T-helper 1 cell treated with Interleukin-12 subunit alpha and Interleukin-12 subunit beta and Interleukin-4 antibody, amounts not matched to agents 30 μg/mL and 1 μg/mL, for 36 hours (primary cell): ENCODE data around the gene IMMP1L.

ENCODE experiments used
- H3K27ac Mint-ChIP-seq: one replicate; pipeline ENCODE4 v1.8.0; 2021; ENCODE audit warnings: mild to moderate bottlenecking, mixed read lengths
- H3K27me3 Mint-ChIP-seq: one replicate; pipeline ENCODE4 v1.8.0; 2021; ENCODE audit warnings: low read depth, mixed read lengths
- H3K36me3 Mint-ChIP-seq: one replicate; pipeline ENCODE4 v1.8.0; 2021; ENCODE audit warnings: low read depth, mixed read lengths
- H3K4me1 Mint-ChIP-seq: one replicate; pipeline ENCODE4 v1.8.0; 2021; ENCODE audit warnings: low read depth, mixed read lengths
- H3K4me3 Mint-ChIP-seq: one replicate; pipeline ENCODE4 v1.8.0; 2021; ENCODE audit warnings: mild to moderate bottlenecking, moderate library complexity, mixed read lengths
- H3K9me3 Mint-ChIP-seq: one replicate; pipeline ENCODE4 v1.8.0; 2021; ENCODE audit warnings: mixed read lengths

IMMP1L gene

DNA sequence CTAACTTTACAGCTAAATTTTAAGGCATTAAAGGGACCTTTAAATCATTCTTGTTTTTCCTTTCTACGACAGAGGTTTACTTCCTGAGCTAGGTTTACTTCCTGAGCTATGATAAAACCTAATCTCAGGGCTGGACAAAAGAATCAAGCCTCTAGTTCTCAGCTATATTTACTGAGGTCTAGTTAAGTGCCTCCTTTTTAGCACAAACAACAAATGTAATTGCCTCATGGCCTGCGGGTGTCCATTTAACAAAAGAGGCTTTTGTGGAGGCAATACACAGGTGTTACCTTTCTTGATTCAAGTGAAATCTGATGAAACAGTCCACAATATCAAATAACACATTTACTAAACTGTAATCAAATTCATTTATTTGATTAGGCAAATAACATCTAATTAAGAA lies 67.3 kb downstream of the IMMP1L start:
- Mint-ChIP-seq H3K36me3 (peaks cover 8% of the 10 kb centered on the region), H3K27ac (no peak overlapping the region)

DNA sequence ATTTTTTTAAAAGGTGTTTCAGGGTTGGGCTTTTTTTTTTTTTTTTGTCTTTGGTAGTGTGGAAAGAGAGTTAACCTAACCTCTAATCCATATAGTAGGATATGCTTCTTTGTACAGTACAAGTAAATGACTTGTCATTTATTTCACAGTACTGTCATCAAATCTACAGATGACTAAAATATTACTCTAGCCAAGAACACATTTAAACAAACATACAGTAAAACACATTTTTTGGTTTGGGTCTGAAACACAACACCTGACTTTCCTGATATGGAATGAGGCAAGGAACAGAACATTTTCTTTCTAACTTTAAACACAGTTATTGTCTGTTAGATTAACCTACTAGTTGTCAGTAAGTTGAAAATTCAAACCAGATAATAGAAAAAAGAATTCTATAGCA lies 68.1 kb downstream of the IMMP1L start:
- H3K27me3 Mint-ChIP-seq: no peaks in the 10 kb centered on the region
- H3K36me3 Mint-ChIP-seq: peaks cover 5% of the 10 kb centered on the region
- H3K4me1 Mint-ChIP-seq: peaks cover 9% of the 10 kb centered on the region
- H3K9me3 Mint-ChIP-seq: no peaks in the 10 kb centered on the region
- H3K27ac Mint-ChIP-seq: no peak overlapping the region
- no peak overlapping the region for H3K4me3 Mint-ChIP-seq

More for the DNA sequence above, 67.3 kb downstream of the IMMP1L start:
- no peak overlapping the region for H3K4me3 Mint-ChIP-seq
- no peaks in the 10 kb centered on the region for H3K27me3 Mint-ChIP-seq
- no peaks in the 10 kb centered on the region for H3K9me3 Mint-ChIP-seq
- H3K4me1 Mint-ChIP-seq: peaks cover 9% of the 10 kb centered on the region

DNA sequence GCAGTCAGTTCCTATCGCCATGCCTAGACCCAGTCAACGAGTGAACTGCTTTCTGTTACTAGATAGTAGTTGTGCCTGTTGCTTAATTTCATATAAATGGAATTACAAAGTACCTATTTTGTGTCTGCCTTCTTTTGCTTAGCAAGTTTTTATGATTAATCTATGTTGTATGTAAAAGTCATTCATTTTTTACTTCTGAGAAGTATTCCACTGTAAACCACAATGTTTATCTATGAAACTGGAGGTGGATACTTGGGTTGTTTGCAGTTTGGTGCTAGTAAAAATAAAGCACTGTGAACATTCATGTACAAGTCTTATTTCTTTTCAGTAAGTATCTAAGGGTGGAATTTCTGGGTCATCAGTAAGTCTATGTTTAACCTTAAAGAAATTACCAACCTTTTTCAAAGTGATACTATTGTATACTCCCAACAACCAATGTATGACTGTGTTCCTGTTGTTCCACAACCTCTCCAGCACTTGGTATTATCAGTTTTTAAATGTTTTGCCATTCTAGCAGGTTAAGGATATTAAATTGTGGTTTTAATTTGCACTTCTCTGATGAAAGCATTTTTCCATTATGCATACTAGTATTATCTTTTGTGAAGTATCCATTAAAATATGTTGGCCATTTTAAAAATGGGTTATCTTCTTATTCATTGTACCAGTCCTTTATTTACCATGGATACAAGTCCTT lies 71.5 kb downstream of the IMMP1L start:
- Mint-ChIP-seq H3K4me1 (peaks cover 7% of the 10 kb centered on the region), H3K4me3 (no peak overlapping the region), H3K27me3 (no peaks in the 10 kb centered on the region), H3K9me3 (no peaks in the 10 kb centered on the region), H3K27ac (no peak overlapping the region), H3K36me3 (no peaks in the 10 kb centered on the region)

DNA sequence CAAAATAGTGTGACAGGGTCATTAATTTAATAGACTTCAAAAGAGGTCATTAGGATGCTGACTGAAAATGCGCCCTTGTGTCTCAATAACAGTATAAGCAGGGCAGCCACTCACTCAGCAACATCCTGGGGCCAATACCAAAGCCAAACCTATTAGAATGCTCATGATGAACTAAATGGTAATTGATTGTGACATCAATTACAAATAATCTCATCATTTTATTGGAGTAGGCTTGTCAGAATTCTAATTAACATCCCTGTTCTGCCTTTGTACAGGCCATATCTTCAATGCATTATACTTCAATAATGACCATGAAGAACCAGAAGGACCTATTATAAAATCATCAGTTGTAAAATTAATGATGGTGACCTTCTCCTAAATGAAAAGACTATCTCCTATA lies 75.6 kb downstream of the IMMP1L start:
- Mint-ChIP-seq H3K9me3 (no peaks in the 10 kb centered on the region), H3K27me3 (no peaks in the 10 kb centered on the region), H3K4me3 (no peak overlapping the region), H3K27ac (no peak overlapping the region), H3K4me1 (peaks cover 7% of the 10 kb centered on the region), H3K36me3 (peaks cover 6% of the 10 kb centered on the region)

DNA sequence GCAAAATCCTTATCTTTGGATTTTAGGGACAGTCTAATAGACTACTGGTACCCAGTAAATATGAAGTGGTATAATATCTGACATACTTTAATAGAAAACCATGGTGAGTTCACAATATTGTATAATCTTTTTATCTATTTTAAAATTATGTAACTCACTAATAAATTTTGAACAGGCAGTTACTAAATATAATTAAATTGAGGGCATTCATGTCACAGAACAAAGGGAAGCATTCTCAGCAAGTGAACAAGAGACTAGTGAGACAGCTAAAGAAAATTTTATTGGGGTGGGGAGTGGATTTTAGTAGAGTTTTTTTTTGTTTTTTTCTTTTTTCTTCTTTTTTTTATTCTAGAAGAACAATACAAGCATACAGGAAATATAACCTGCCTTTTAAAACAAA lies 84.8 kb downstream of the IMMP1L start:
- no peak overlapping the region for H3K4me3 Mint-ChIP-seq
- H3K36me3 Mint-ChIP-seq: peaks cover 3% of the 10 kb centered on the region
- H3K27me3 Mint-ChIP-seq: no peaks in the 10 kb centered on the region
- H3K4me1 Mint-ChIP-seq: no peaks in the 10 kb centered on the region
- H3K27ac Mint-ChIP-seq: no peak overlapping the region
- no peaks in the 10 kb centered on the region for H3K9me3 Mint-ChIP-seq

DNA sequence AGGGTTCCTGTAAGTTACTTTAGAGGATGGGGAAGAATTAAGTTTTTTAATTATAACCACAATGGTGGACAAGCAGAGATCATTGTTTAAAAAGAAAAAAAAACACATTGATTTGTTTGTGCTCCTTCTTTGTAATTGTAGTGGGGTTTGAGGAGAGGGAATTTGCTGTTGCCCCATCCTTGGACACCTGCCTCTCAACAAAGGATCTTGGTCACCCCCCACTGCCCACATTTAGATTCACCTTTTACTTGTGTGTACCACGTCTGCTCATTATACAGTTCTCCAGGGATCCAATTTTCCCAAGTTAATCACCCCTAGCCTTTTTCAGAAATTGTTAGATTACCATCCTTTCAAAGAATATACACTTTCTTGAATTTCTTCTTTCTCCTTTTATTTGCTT lies 86.7 kb downstream of the IMMP1L start:
- H3K9me3 Mint-ChIP-seq: no peaks in the 10 kb centered on the region

DNA sequence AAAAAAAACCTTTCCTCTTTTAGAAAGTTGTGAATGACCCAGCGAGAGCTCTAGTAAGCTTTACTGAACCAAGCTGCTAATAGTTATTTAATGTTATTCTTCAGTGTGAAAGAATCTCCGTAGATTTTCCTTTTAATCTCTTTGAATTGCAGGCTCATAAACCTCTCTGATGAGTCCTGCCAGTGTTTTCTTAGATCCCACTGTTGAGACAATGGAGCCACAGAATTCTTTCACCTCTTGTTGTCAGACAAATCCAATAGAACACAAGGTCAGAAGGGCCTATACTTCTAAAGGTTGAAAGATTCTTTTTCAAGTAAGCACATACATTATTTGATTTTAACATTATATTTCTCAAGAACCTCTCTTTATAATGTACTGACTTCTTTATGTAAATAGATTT lies 87.6 kb downstream of the IMMP1L start:
- Mint-ChIP-seq H3K27ac (no peak overlapping the region), H3K27me3 (no peaks in the 10 kb centered on the region), H3K36me3 (no peaks in the 10 kb centered on the region), H3K4me3 (no peak overlapping the region), H3K9me3 (no peaks in the 10 kb centered on the region), H3K4me1 (no peaks in the 10 kb centered on the region)

More for the DNA sequence above, 86.7 kb downstream of the IMMP1L start:
- Mint-ChIP-seq H3K27ac (no peak overlapping the region), H3K27me3 (no peaks in the 10 kb centered on the region), H3K4me3 (no peak overlapping the region), H3K4me1 (no peaks in the 10 kb centered on the region), H3K36me3 (no peaks in the 10 kb centered on the region)

DNA sequence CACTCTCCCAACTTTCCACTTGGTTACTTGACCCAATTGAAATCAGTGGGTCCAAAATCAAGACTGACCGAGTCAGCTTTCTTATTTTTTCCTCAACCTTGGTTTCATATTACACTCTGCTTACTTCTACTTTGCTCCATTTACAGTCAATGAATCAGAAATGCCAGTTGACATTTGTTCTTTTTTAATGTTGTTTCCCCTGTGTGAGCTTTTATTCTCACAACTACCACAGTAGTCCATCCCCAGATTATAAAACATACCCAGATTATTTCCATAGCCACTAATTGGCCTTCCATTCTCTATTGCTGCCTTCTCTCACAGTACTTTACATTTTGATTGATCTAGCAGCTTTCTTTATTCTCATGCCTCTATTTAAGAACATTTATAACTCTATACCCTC lies 89.8 kb downstream of the IMMP1L start:
- H3K27me3 Mint-ChIP-seq: no peaks in the 10 kb centered on the region
- no peaks in the 10 kb centered on the region for H3K9me3 Mint-ChIP-seq
- H3K4me1 Mint-ChIP-seq: no peaks in the 10 kb centered on the region
- no peak overlapping the region for H3K4me3 Mint-ChIP-seq
- H3K27ac Mint-ChIP-seq: no peak overlapping the region
- peaks cover 2% of the 10 kb centered on the region for H3K36me3 Mint-ChIP-seq

DNA sequence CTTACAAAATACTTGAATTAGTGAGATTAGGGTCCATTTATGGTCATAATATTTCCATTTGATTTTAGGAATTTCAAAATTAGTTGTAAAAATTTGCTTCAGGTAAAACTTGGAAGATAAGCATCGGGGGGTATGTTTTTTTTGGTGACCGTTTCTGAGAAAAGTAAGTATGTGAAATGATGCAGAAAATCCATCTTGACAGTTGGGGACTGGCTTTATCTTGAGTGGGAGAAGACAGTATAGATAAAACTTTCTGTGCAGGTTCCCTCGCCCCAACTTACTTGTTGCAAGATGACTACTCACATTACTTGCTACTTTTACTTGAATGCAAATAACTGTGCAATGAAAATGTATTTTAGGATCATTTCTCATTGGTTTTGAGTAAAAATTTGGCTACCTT lies 90.3 kb downstream of the IMMP1L start:
- Mint-ChIP-seq H3K9me3 (no peaks in the 10 kb centered on the region), H3K4me3 (no peak overlapping the region), H3K27ac (no peak overlapping the region), H3K27me3 (no peaks in the 10 kb centered on the region), H3K4me1 (no peaks in the 10 kb centered on the region), H3K36me3 (peaks cover 2% of the 10 kb centered on the region)

DNA sequence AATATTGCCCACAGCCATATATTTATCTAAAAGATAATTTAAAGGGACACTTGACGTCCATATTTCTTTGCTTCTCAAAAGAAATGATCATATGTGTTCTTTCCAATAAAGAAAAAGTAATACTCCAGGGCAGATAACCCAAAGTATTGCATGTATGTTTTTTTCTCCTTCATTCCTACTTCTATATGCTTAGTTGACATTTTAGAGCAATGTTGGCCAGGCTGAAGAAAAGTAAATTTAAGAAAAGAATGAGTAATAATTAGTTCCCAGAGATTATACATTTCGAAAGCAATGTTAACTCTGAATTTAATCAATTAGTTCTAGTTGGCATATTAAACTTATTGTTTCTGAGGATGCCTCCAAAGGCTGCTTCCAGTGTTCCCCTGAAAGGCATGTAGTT lies 91.6 kb downstream of the IMMP1L start:
- H3K27me3 Mint-ChIP-seq: no peaks in the 10 kb centered on the region
- H3K4me3 Mint-ChIP-seq: no peak overlapping the region
- no peak overlapping the region for H3K27ac Mint-ChIP-seq
- H3K9me3 Mint-ChIP-seq: no peaks in the 10 kb centered on the region
- peaks cover 2% of the 10 kb centered on the region for H3K36me3 Mint-ChIP-seq
- H3K4me1 Mint-ChIP-seq: no peaks in the 10 kb centered on the region

DNA sequence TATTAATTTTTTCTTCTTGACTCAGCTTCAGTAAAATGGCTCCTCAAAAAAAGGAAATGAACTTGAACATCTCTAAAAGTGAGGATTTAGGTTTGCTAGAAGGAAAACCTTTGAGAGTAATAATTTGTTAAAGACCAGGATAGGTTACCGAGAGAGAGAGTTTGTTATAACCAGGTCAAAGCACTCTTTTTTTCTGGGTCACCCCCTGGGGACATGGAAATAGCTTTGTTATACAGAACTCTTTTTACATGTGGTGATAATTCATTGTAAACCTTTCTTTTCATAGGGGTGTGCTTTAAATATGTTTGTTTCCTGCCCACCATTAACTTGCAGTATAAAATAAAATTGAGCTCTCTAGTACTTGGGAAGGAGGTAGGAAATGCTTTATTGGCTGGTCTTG lies 92.1 kb downstream of the IMMP1L start:
- no peak overlapping the region for H3K27ac Mint-ChIP-seq
- H3K4me1 Mint-ChIP-seq: no peaks in the 10 kb centered on the region
- H3K4me3 Mint-ChIP-seq: no peak overlapping the region

DNA sequence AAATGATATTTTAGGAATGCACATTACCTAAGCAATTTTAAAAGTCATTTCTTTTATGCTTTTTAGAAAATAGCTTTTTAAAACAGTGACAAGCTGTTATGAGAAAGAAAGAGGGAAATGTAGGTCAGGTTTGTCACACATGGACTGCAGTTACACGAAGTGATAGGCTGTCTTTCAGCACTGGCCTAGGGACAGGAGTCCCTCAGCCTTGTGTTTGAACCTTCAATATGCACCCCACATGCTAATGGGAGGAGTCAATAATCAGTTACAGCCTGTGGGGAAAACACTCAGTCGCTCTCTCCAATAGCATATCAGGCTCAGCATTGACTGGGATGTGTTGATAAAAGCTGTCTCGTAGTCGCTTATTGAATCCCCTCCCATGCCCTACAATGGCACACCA lies 94.0 kb downstream of the IMMP1L start:
- Mint-ChIP-seq H3K9me3 (peaks cover 4% of the 10 kb centered on the region), H3K4me1 (no peaks in the 10 kb centered on the region), H3K4me3 (no peak overlapping the region)

More for the DNA sequence above, 92.1 kb downstream of the IMMP1L start:
- H3K27me3 Mint-ChIP-seq: no peaks in the 10 kb centered on the region
- no peaks in the 10 kb centered on the region for H3K9me3 Mint-ChIP-seq
- peaks cover 2% of the 10 kb centered on the region for H3K36me3 Mint-ChIP-seq

DNA sequence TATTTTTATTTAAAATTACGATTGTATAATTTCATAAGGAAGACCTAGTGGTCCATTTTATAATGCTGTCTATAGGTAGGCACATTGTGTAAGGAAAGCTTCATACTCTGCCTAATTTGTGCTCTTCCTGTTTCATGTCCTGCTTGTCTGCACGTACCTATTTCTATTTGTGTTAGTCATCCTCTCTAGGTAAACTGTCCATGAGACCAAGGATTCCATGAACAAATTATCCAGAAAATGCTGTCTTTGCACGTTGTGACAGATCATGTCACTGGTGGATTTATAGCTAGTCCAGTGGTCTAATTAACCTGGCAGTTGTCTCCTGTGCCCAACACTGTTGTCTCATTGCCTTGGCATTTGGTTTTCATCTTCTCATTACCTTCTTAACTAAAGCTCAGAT lies 95.1 kb downstream of the IMMP1L start:
- Mint-ChIP-seq H3K27ac (no peak overlapping the region), H3K36me3 (peaks cover 2% of the 10 kb centered on the region), H3K4me1 (no peaks in the 10 kb centered on the region), H3K27me3 (no peaks in the 10 kb centered on the region), H3K4me3 (no peak overlapping the region), H3K9me3 (peaks cover 4% of the 10 kb centered on the region)

More for the DNA sequence above, 94.0 kb downstream of the IMMP1L start:
- H3K27me3 Mint-ChIP-seq: no peaks in the 10 kb centered on the region
- H3K27ac Mint-ChIP-seq: no peak overlapping the region
- peaks cover 2% of the 10 kb centered on the region for H3K36me3 Mint-ChIP-seq

DNA sequence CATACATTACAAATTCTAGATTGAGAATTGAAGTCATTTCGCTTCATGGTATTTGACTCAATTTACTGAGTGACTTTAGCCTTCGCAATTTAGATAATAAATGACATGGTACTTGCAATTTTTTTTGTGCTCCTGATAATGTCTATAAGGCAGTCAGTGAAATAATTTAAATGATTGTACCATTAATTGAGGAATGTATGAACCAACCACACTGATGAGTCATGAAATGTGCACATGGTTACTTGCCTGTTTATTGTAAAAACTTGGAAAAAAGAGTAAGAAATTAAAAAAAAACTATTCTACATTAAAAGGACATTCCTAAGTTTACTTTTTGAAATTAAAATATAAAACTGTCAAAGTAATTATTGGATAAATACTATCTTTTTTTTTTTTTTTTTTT lies 96.5 kb downstream of the IMMP1L start:
- H3K4me3 Mint-ChIP-seq: no peak overlapping the region

DNA sequence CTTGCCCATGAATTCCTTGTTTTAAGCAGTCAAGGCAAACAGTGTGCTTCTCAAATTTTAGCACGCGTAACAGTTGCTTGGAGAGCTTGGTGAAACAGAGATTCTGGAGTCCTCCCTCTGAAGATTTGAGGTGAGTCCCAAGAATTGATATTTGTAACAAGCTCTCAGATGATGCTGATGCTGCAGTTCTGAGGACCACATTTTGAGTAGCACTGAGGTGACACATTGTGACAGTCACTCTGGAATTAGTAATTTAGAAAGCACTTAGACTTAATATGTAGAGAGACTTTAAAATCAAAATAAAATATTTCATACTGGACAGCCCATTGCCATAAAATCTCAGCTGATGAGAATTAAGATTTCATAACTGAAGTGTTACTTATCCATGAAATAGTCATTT lies 101.2 kb downstream of the IMMP1L start:
- Mint-ChIP-seq H3K27me3 (no peaks in the 10 kb centered on the region), H3K27ac (no peak overlapping the region), H3K4me1 (no peaks in the 10 kb centered on the region), H3K9me3 (peaks cover 4% of the 10 kb centered on the region), H3K36me3 (peaks cover 2% of the 10 kb centered on the region), H3K4me3 (no peak overlapping the region)

More for the DNA sequence above, 96.5 kb downstream of the IMMP1L start:
- Mint-ChIP-seq H3K27me3 (no peaks in the 10 kb centered on the region), H3K9me3 (peaks cover 4% of the 10 kb centered on the region), H3K4me1 (no peaks in the 10 kb centered on the region), H3K36me3 (peaks cover 2% of the 10 kb centered on the region), H3K27ac (no peak overlapping the region)

DNA sequence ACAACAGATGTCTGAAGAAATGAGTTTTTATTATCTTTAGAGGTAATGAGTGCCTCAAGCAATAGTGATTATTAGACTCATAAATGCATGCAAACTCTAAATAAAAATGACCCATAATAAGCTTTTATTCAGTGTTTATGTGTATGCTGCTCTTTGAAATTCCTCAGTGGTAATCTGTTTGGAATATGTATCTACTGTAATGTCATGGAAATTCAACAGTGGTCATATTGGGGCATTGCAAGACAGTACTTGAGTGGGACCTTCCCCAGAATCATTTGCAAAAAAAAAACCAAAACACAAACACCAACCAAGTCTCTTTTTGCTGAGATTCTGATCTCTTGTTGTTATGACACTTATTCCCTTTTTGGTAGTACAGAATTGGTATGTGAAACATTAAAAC lies 104.8 kb downstream of the IMMP1L start:
- Mint-ChIP-seq H3K36me3 (peaks cover 6% of the 10 kb centered on the region), H3K9me3 (no peaks in the 10 kb centered on the region), H3K27ac (no peak overlapping the region), H3K4me3 (no peak overlapping the region), H3K27me3 (no peaks in the 10 kb centered on the region), H3K4me1 (no peaks in the 10 kb centered on the region)
